Parathyroid adenoma (tissue), 2 donors: Measurements from ENCODE around the gene MORC2.

ENCODE experiments used
- H2AFZ ChIP-seq: fragments of 300-600 bp; sonication (generic); one replicate; pipeline ENCODE4 v1.7.0; 2017; ENCODE audit warnings: antibody characterized with exemption, mild to moderate bottlenecking
- H3K27ac ChIP-seq: fragments of 300-600 bp; sonication (generic); one replicate; pipeline ENCODE4 v1.7.0; 2017
- H3K27me3 ChIP-seq: fragments of 300-600 bp; sonication (generic); one replicate; pipeline ENCODE4 v1.7.0; 2017; ENCODE audit warnings: low read length; ENCODE audit not compliant: control insufficient read depth, insufficient read depth
- H3K36me3 ChIP-seq: fragments of 300-600 bp; sonication (generic); one replicate; pipeline ENCODE4 v1.7.0; 2017; ENCODE audit warnings: low read length; ENCODE audit not compliant: control insufficient read depth, insufficient read depth
- H3K4me1 ChIP-seq: fragments of 300-600 bp; sonication (generic); one replicate; pipeline ENCODE4 v1.7.0; 2017; ENCODE audit warnings: control low read depth
- H3K4me2 ChIP-seq: fragments of 300-600 bp; sonication (generic); one replicate; pipeline ENCODE4 v1.7.0; 2017; ENCODE audit warnings: low read length
- H3K4me3 ChIP-seq: fragments of 300-600 bp; sonication (generic); one replicate; pipeline ENCODE4 v1.7.0; 2017; ENCODE audit warnings: low read depth, low read length
- H3K79me2 ChIP-seq: fragments of 300-600 bp; sonication (generic); one replicate; pipeline ENCODE4 v1.7.0; 2017; ENCODE audit warnings: control low read depth
- H3K9ac ChIP-seq: fragments of 300-600 bp; sonication (generic); one replicate; pipeline ENCODE4 v1.7.0; 2017; ENCODE audit warnings: mild to moderate bottlenecking
- H3K9me3 ChIP-seq: fragments of 300-600 bp; sonication (generic); one replicate; pipeline ENCODE4 v1.7.0; 2017; ENCODE audit warnings: low read length; ENCODE audit not compliant: control insufficient read depth
- CTCF ChIP-seq: fragments of 300-600 bp; sonication (generic); IDR thresholded peaks from one replicate; pipeline ENCODE4 v1.7.0; 2017; ENCODE audit warnings: antibody characterized with exemption, mild to moderate bottlenecking
- donor health status: primary hyperparathyroidism.

Gene MORC2

GRCh38 chr22:30978304-30978962, 9.9 kb upstream of the MORC2 start:
- H3K9ac ChIP-seq: no peak overlapping the region
- TF ChIP-seq CTCF: no peak

GRCh38 chr22:30970356-30970746, 1.8 kb upstream of the MORC2 start:
- TF ChIP-seq CTCF: no peak
- Histone ChIP-seq H2AFZ (no peak overlapping the region), H3K4me3 (peak overlapping the region; percentile 81), H3K36me3 (peaks cover 12% of the 10 kb centered on the region), H3K9ac (no peak overlapping the region), H3K4me1 (peaks cover 4% of the 10 kb centered on the region), H3K27ac (no peak overlapping the region), H3K79me2 (peaks cover 13% of the 10 kb centered on the region), H3K9me3 (peaks cover 23% of the 10 kb centered on the region), H3K27me3 (no peaks in the 10 kb centered on the region), H3K4me2 (peak overlapping the region; percentile 66)

More at GRCh38 chr22:30978304-30978962, 9.9 kb upstream of the MORC2 start:
- Histone ChIP-seq H3K27ac (no peak overlapping the region), H3K27me3 (no peaks in the 10 kb centered on the region), H3K4me3 (no peak overlapping the region), H3K79me2 (peaks cover 17% of the 10 kb centered on the region), H2AFZ (no peak overlapping the region), H3K36me3 (peaks cover 9% of the 10 kb centered on the region), H3K4me2 (no peak overlapping the region), H3K4me1 (no peaks in the 10 kb centered on the region), H3K9me3 (peaks cover 22% of the 10 kb centered on the region)

GRCh38 chr22:30969532-30970355, 1.2 kb upstream of the MORC2 start:
- Histone ChIP-seq H3K9me3 (peaks cover 17% of the 10 kb centered on the region), H3K4me2 (peak overlapping the region; percentile 80), H3K27ac (peak overlapping the region; percentile 93), H3K4me1 (peaks cover 4% of the 10 kb centered on the region), H3K9ac (peak overlapping the region; percentile 80), H2AFZ (peak overlapping the region; percentile 83), H3K27me3 (no peaks in the 10 kb centered on the region), H3K4me3 (peak overlapping the region; percentile 81), H3K36me3 (peaks cover 10% of the 10 kb centered on the region), H3K79me2 (peaks cover 13% of the 10 kb centered on the region)
- TF ChIP-seq CTCF: no peak

GRCh38 chr22:30968924-30969531, 454 bp upstream of the MORC2 start, which contains the start of gene TUG1:
Gene TUG1 (plus strand): TSS chr22:30969265.
- peaks cover 14% of the 10 kb centered on the region for H3K9me3 ChIP-seq
- H3K4me3 ChIP-seq: peak within 1 kb of the TSS; percentile 81
- peaks cover 13% of the 10 kb centered on the region for H3K79me2 ChIP-seq
- H3K27me3 ChIP-seq: no peaks in the 10 kb centered on the region
- peak within 1 kb of the TSS; percentile 83 for H2AFZ ChIP-seq
- peaks cover 10% of the 10 kb centered on the region for H3K36me3 ChIP-seq
- H3K4me1 ChIP-seq: peaks cover 4% of the 10 kb centered on the region
- peak within 1 kb of the TSS; percentile 80 for H3K9ac ChIP-seq
- H3K27ac ChIP-seq: peak within 1 kb of the TSS; percentile 93
- peak within 1 kb of the TSS; percentile 80 for H3K4me2 ChIP-seq
- TF ChIP-seq CTCF: no peak
